Ishikawa (cell line): ENCODE data around the gene SGSM1.

Experiments
- CEBPB ChIP-seq: IDR thresholded peaks from 2 replicates; pipeline ENCODE4 v1.6.1; 2012
- CREB1 ChIP-seq: IDR thresholded peaks from 2 replicates; pipeline ENCODE4 v1.6.1; 2012; ENCODE audit warnings: low read depth
- EGR1 ChIP-seq: IDR thresholded peaks from 2 replicates; pipeline ENCODE4 v1.6.1; 2012
- EP300 ChIP-seq: IDR thresholded peaks from 2 replicates; pipeline ENCODE4 v1.6.1; 2012; ENCODE audit warnings: borderline replicate concordance
- FOXM1 ChIP-seq: IDR thresholded peaks from 2 replicates; pipeline ENCODE4 v1.6.1; 2012; ENCODE audit warnings: low read depth, borderline replicate concordance
- MAX ChIP-seq: IDR thresholded peaks from 2 replicates; pipeline ENCODE4 v1.6.1; 2012
- NFIC ChIP-seq: IDR thresholded peaks from 2 replicates; pipeline ENCODE4 v1.6.1; 2012
- RAD21 ChIP-seq: IDR thresholded peaks from 2 replicates; pipeline ENCODE4 v1.6.1; 2012; ENCODE audit warnings: low read depth
- REST ChIP-seq: IDR thresholded peaks from 2 replicates; pipeline ENCODE4 v1.6.1; 2012; ENCODE audit warnings: low read depth, mild to moderate bottlenecking
- TAF1 ChIP-seq: IDR thresholded peaks from 2 replicates; pipeline ENCODE4 v1.6.1; 2012; ENCODE audit warnings: low read depth, mild to moderate bottlenecking
- TCF12 ChIP-seq: IDR thresholded peaks from 2 replicates; pipeline ENCODE4 v1.6.1; 2012; ENCODE audit warnings: low read depth
- TEAD4 ChIP-seq: IDR thresholded peaks from 2 replicates; pipeline ENCODE4 v1.6.1; 2012
- YY1 ChIP-seq: IDR thresholded peaks from 2 replicates; pipeline ENCODE4 v1.6.1; 2012; ENCODE audit warnings: low read depth
- ZBTB7A ChIP-seq: IDR thresholded peaks from 2 replicates; pipeline ENCODE4 v1.6.1; 2012; ENCODE audit warnings: low read depth
- TF ChIP-seq, protein P1 (sequence below): IDR thresholded peaks from 2 replicates; pipeline ENCODE4 v1.6.1; 2012

Gene SGSM1

DNA sequence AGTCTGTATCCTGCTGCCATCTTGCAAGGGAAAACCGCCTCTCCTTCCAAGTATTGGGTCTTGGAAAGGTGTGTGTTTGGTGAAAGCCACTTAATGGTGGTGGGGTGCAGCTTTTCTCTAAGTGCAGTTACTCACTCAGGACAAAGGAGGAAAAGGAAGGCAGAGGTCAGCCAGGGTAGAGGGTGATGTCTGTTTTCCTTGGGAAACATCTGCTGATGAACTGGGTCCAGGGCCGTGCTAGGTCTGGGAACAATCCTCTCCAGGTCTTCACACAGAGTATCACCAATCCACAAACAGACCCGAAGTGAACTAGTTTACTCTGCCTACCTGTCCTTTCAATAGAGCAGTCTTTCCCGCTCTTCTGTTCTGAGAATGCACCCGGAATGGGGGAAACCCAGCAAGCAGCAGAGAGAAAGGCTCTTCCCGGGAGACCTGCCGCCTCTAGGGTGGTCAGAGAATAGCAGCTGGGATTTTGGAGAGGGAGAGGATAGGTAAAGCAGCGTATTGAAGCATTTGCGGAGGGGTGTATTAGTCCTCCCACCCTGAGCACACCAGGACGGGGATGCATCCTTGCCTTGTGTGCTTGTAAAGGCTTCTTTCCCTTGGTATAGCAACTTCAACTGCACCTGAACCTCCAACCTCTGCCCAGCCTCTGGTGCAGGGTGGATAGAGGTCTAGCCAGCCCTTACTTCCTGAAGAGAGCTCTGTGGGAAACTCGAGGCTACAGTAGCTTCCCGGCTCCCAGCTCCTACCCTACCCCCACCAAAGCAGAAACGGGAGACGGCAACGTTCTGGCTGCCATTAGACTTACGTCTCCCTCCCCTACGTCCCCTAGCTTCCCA, 119.8 kb downstream of the SGSM1 start:
- TF ChIP-seq EGR1: no peak
- no peak for TF ChIP-seq FOXM1
- TF ChIP-seq TAF1: no peak
- TF ChIP-seq EP300: no peak
- no peak for TF ChIP-seq REST
- TF ChIP-seq, protein P1, sequence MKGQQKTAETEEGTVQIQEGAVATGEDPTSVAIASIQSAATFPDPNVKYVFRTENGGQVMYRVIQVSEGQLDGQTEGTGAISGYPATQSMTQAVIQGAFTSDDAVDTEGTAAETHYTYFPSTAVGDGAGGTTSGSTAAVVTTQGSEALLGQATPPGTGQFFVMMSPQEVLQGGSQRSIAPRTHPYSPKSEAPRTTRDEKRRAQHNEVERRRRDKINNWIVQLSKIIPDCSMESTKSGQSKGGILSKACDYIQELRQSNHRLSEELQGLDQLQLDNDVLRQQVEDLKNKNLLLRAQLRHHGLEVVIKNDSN: no peak
- TF ChIP-seq CREB1: no peak
- TF ChIP-seq TEAD4: no peak
- no peak for TF ChIP-seq NFIC
- no peak for TF ChIP-seq YY1
- no peak for TF ChIP-seq MAX
- no peak for TF ChIP-seq RAD21
- TF ChIP-seq TCF12: no peak
- no peak for TF ChIP-seq ZBTB7A
- TF ChIP-seq CEBPB: no peak

- no peak for TF ChIP-seq YY1
- no peak for TF ChIP-seq FOXM1
- no peak for TF ChIP-seq EGR1
- no peak for TF ChIP-seq TCF12
- TF ChIP-seq NFIC: no peak
- no peak for TF ChIP-seq TEAD4
- TF ChIP-seq, protein P1: no peak
- TF ChIP-seq RAD21: no peak
- no peak for TF ChIP-seq EP300
- no peak for TF ChIP-seq ZBTB7A
- TF ChIP-seq TAF1: no peak
Measured at GRCh38 chr22:24926428-24926725, 120.4 kb downstream of the SGSM1 start.

- TF ChIP-seq NFIC (no peak), EP300 (no peak), TCF12 (no peak)
- TF ChIP-seq, protein P1: peak; percentile 34; the same call in 1 of the 2 replicates
Measured at GRCh38 chr22:24926849-24927579, 121.0 kb downstream of the SGSM1 start.

DNA sequence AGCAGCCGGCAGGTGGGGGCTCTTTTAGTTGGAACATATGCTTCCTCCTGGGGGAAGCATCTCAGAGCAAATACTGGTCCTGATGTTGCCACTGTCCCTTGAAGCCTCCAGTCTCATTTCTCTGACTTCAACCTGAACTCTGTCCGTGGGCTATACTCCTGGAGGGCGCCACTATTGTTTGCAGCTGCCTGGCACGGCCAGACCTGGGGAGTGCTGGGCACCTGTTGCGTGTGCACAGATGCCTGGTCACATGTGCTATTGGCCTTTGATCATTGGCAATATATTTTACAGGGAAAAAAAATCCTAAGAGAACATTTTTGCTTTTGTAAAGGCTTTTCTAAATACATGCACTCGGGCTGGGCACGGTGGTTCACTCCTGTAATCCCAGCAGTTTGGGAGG, 122.3 kb downstream of the SGSM1 start:
- TF ChIP-seq TCF12 (no peak), REST (no peak), EGR1 (no peak), CREB1 (no peak), CEBPB (no peak), RAD21 (no peak), FOXM1 (no peak), MAX (no peak), TAF1 (no peak), NFIC (no peak), YY1 (no peak), ZBTB7A (no peak), TEAD4 (no peak), EP300 (no peak)
- TF ChIP-seq, protein P1: no peak
